ENCODE measurements around the gene NR2C2AP.
A peak's percentile ranks its signal among the peaks of the same experiment; 100 is the strongest.
"Not testable (repeated sequence)": the region's sequence is repeated elsewhere in the genome, so short reads cannot be mapped to it uniquely, and the experiment has no call there.

Gene NR2C2AP

GRCh38 chr19:19179548-19180441 lies 23.4 kb downstream of the NR2C2AP start:
- peaks cover 23% of the 10 kb centered on the region for H3K36me3 Mint-ChIP-seq (ENCODE audit: low read depth)
- no peak overlapping the region for H3K4me3 Mint-ChIP-seq
- H3K27ac Mint-ChIP-seq = no peak overlapping the region
- no peaks in the 10 kb centered on the region for H3K9me3 Mint-ChIP-seq
- no peaks in the 10 kb centered on the region for H3K4me1 Mint-ChIP-seq (ENCODE audit: low read depth)
- H3K27me3 Mint-ChIP-seq = no peaks in the 10 kb centered on the region

- H3K9me3 Mint-ChIP-seq = no peaks in the 10 kb centered on the region
- peaks cover 13% of the 10 kb centered on the region for H3K36me3 Mint-ChIP-seq (ENCODE audit: low read depth)
- H3K27ac Mint-ChIP-seq = no peak overlapping the region
Observed at GRCh38 chr19:19176950-19177349, 26.3 kb downstream of the NR2C2AP start.

GRCh38 chr19:19173243-19173642 lies 30.0 kb downstream of the NR2C2AP start:
- not testable (repeated sequence) for H3K4me3 Mint-ChIP-seq; H3K36me3 Mint-ChIP-seq (ENCODE audit: low read depth); H3K27me3 Mint-ChIP-seq; H3K9me3 Mint-ChIP-seq; H3K27ac Mint-ChIP-seq
- peaks cover 14% of the 10 kb centered on the region for H3K4me1 Mint-ChIP-seq (ENCODE audit: low read depth)

More at GRCh38 chr19:19176950-19177349, 26.3 kb downstream of the NR2C2AP start:
- no peak overlapping the region for H3K4me3 Mint-ChIP-seq
- H3K27me3 Mint-ChIP-seq = no peaks in the 10 kb centered on the region
- no peaks in the 10 kb centered on the region for H3K4me1 Mint-ChIP-seq (ENCODE audit: low read depth)

DNA sequence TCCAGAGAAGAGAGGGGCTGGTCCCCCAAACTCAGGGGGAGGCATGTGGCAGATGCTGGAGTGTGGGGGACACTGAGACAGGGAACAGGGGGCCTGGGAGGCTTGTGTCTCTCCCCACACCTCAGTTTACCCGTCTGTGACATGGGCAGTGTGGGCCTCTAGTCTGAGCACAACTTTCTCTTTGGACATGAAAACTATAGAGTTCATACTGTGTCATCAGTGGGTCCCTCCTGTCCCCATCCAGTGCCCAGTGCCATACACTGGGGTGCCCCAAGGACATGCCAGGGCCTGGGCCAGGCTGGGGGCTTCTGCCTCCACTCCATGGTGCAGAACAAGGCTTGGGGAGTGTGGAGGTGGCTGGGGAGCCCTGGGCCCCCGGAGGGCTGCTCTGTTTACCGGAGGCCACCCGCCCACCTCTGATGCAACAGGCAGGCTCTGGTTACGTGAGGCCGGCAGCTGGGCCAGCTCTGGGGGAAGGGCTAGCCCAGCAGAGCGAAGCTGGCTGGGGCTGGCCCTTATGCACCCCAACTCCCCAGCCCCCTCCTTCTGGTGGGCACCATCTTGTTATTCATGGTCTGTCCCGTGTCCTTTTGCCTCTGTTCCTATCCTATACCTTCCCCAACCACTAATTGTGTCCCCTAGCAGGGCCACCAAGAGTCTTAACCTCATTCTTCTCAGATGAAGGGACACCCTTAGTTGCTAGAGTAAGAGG lies 31.2 kb downstream of the NR2C2AP start:
- H3K36me3 Mint-ChIP-seq (ENCODE audit: low read depth) = no peaks in the 10 kb centered on the region
- peaks cover 3% of the 10 kb centered on the region for H3K27me3 Mint-ChIP-seq
- no peaks in the 10 kb centered on the region for H3K9me3 Mint-ChIP-seq
- H3K27ac Mint-ChIP-seq = no peak overlapping the region
- H3K4me3 Mint-ChIP-seq = no peak overlapping the region
- H3K4me1 Mint-ChIP-seq (ENCODE audit: low read depth) = peaks cover 14% of the 10 kb centered on the region

- no peaks in the 10 kb centered on the region for H3K9me3 Mint-ChIP-seq
- no peak overlapping the region for H3K27ac Mint-ChIP-seq
- no peaks in the 10 kb centered on the region for H3K36me3 Mint-ChIP-seq (ENCODE audit: low read depth)
- peaks cover 3% of the 10 kb centered on the region for H3K27me3 Mint-ChIP-seq
- no peak overlapping the region for H3K4me3 Mint-ChIP-seq
- H3K4me1 Mint-ChIP-seq (ENCODE audit: low read depth) = peaks cover 14% of the 10 kb centered on the region
Observed at GRCh38 chr19:19170873-19171672, 32.1 kb downstream of the NR2C2AP start.

DNA sequence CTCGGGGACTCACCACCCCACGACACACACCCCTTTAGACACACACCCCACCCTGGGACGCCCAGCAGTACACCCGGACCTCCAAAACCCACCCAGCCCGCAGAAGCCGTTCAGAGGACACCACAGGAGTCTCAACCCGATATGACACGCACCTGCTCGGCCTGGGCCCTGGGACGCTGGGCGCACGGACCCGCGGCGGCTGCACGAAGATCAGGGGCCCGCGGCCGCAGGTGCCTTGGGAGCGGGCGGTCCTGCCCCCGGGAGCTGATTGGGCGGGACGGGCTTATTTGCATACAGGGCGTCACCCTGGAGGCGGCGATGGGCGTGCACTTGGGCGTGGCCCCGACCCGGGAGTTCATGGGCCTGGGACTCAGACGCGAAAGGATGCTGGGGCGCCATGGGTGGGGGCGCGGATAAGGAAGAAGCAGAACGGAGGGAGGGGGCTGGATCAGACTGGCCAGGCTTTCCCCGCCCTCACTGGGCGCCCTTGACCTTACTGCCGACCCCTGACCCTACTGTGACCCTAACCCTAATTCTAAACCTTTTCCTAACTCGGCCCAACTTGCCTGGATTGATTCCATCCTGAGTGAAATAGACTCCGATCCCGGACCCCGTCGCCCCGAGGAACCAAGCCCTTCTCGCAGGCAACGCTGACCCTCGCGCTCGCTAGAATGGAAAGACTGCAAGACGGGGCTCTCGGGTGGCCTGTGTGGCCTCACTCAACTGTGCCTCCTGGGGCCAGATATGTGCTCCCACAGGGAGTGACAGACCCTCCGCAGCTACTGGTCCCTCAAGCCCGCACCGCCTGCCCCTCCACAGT lies 33.0 kb downstream of the NR2C2AP start, which contains the start of gene MEF2B:
Gene MEF2B, minus strand, starts transcription at position 211 of the 820 bp plus-strand sequence. CDS start 19,528 bp downstream, outside the sequence.
- Mint-ChIP-seq H3K36me3 (ENCODE audit: low read depth) (no peaks in the 10 kb centered on the region), H3K27ac (no peak within 1 kb of the TSS), H3K4me1 (ENCODE audit: low read depth) (peaks cover 14% of the 10 kb centered on the region), H3K9me3 (no peaks in the 10 kb centered on the region), H3K27me3 (peaks cover 3% of the 10 kb centered on the region), H3K4me3 (peak within 1 kb of the TSS; percentile 13)

GRCh38 chr19:19169236-19170052 lies 33.8 kb downstream of the NR2C2AP start:
- peaks cover 3% of the 10 kb centered on the region for H3K27me3 Mint-ChIP-seq
- H3K36me3 Mint-ChIP-seq (ENCODE audit: low read depth) = no peaks in the 10 kb centered on the region
- peaks cover 14% of the 10 kb centered on the region for H3K4me1 Mint-ChIP-seq (ENCODE audit: low read depth)
- no peak overlapping the region for H3K27ac Mint-ChIP-seq
- peak overlapping the region; percentile 13 for H3K4me3 Mint-ChIP-seq
- H3K9me3 Mint-ChIP-seq = no peaks in the 10 kb centered on the region

DNA sequence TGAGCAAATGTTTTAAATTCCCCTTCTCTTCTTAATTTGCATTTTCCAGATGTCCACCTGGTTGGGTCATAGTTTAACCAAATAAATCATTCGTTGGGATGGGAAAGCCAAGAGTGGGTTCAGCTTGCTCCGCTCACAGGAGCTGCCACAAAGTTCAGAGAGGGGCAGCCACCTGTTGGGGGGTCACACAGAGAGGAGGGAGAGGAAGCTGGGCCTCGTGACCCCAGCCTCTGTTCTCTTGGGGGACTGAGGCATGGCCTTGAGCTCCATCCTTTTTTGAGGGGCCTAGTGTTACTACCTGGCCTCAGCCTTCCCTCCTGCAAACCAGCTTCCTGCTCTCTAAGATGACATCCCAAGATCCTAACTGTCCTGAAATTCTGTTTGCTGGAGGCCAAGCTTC lies 35.6 kb downstream of the NR2C2AP start:
- Mint-ChIP-seq H3K4me1 (ENCODE audit: low read depth) (peaks cover 14% of the 10 kb centered on the region), H3K36me3 (ENCODE audit: low read depth) (no peaks in the 10 kb centered on the region), H3K9me3 (no peaks in the 10 kb centered on the region), H3K27ac (no peak overlapping the region), H3K4me3 (no peak overlapping the region), H3K27me3 (peaks cover 3% of the 10 kb centered on the region)

DNA sequence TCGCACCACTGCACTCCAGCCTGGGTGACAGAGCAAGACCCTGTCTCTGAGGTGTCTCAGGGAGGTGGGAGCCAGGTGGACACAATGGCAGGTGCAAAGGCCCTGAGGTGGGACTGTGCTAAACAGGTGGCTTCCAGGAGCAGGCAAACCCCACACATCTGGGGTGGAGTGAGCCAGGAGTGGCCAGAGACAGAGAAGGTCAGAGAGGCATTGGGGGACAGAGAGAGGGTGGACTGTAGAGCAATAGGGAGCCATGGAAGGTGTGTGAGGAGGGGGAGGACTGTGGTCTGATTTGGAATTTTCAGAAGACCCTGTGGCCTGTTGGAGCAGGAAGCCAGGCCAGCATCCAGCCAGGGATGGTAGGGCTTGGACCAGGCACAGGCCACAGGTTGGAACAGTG lies 37.8 kb downstream of the NR2C2AP start:
- H3K4me1 Mint-ChIP-seq (ENCODE audit: low read depth) = peaks cover 13% of the 10 kb centered on the region
- H3K36me3 Mint-ChIP-seq (ENCODE audit: low read depth) = no peaks in the 10 kb centered on the region
- no peaks in the 10 kb centered on the region for H3K9me3 Mint-ChIP-seq
- H3K27ac Mint-ChIP-seq = no peak overlapping the region
- no peaks in the 10 kb centered on the region for H3K27me3 Mint-ChIP-seq
- no peak overlapping the region for H3K4me3 Mint-ChIP-seq

DNA sequence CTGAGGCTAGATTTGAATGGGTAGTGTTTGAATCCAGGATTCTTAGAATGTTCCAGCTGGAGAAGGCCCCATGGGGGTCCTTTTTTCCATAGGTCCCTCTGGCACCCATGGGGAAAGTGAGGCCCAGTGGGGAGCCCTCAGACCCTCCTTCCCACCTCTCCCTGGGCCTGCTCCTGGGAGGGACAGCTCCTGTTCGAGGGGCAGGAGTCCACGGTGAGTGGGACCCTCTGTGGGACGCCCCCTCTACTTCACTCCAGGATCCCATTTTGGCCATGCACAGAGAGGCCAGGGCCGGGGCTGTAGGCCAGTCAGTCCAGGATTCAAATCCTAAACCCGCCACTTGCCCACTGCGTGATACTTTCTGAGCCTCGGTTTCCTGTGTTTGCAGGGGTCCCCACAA lies 40.7 kb downstream of the NR2C2AP start:
- H3K27ac Mint-ChIP-seq = no peak overlapping the region
- H3K36me3 Mint-ChIP-seq (ENCODE audit: low read depth) = no peaks in the 10 kb centered on the region
- peaks cover 9% of the 10 kb centered on the region for H3K4me1 Mint-ChIP-seq (ENCODE audit: low read depth)
- H3K27me3 Mint-ChIP-seq = no peaks in the 10 kb centered on the region
- H3K4me3 Mint-ChIP-seq = no peak overlapping the region
- no peaks in the 10 kb centered on the region for H3K9me3 Mint-ChIP-seq

DNA sequence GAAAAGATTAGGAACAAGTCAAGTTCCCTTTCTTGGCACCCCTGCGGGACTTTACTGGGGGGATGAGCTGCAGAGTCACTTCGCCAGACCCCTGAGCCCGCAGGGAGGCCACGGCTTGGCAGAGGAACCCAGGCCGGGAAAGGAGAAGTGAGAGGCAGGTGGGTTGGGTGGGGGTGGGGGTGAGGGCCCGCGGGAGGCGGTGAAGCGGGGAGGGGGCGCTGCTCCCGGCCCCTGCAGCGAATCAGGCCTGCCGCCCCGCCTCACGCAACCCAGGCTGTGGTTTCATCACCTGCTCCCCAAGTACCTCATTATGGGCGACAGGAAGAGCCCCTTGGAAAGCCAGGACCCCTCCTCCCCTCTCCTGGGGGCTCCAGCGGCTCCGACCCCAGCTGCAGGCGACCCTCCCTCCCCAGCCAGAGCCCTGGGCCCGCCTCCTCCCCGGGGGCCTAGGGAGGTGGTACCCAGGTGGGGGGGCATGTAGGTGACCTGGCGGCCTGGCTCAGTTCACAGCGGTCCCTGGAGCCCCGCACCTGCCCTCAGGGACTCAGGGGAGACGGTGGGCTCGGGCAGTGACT lies 42.7 kb downstream of the NR2C2AP start:
- no peaks in the 10 kb centered on the region for H3K27me3 Mint-ChIP-seq
- no peaks in the 10 kb centered on the region for H3K9me3 Mint-ChIP-seq
- H3K36me3 Mint-ChIP-seq (ENCODE audit: low read depth) = peaks cover 5% of the 10 kb centered on the region
- no peak overlapping the region for H3K4me3 Mint-ChIP-seq
- H3K27ac Mint-ChIP-seq = no peak overlapping the region
- peaks cover 9% of the 10 kb centered on the region for H3K4me1 Mint-ChIP-seq (ENCODE audit: low read depth)

DNA sequence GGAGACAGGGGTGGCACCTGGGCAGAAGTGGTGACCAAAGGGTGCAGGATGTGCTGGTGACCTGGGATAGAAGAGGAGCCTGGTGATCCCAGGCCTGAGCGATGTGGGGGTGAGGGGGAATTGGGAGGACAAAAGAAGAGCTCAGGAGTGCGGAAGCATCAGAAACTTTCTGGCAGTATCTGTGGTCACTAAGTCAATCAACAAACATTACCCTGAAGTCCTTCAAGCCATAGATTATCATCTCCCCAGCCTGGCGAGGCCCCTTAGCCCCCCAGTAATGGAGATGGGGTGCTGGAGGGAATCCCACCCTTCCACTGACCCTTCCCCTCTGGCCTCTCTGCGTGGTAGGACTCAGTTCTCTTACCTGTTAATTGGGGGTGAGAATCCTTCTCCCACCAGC lies 43.7 kb downstream of the NR2C2AP start:
- H3K9me3 Mint-ChIP-seq = no peaks in the 10 kb centered on the region
- H3K36me3 Mint-ChIP-seq (ENCODE audit: low read depth) = peaks cover 12% of the 10 kb centered on the region

GRCh38 chr19:19157808-19158207 lies 45.4 kb downstream of the NR2C2AP start:
- no peak overlapping the region for H3K4me3 Mint-ChIP-seq
- peaks cover 12% of the 10 kb centered on the region for H3K36me3 Mint-ChIP-seq (ENCODE audit: low read depth)

More for the DNA sequence above, 43.7 kb downstream of the NR2C2AP start:
- Mint-ChIP-seq H3K4me1 (ENCODE audit: low read depth) (peaks cover 9% of the 10 kb centered on the region), H3K27me3 (no peaks in the 10 kb centered on the region), H3K27ac (no peak overlapping the region), H3K4me3 (no peak overlapping the region)

More at GRCh38 chr19:19157808-19158207, 45.4 kb downstream of the NR2C2AP start:
- no peaks in the 10 kb centered on the region for H3K27me3 Mint-ChIP-seq
- peaks cover 9% of the 10 kb centered on the region for H3K4me1 Mint-ChIP-seq (ENCODE audit: low read depth)
- no peaks in the 10 kb centered on the region for H3K9me3 Mint-ChIP-seq
- H3K27ac Mint-ChIP-seq = no peak overlapping the region
